HUES64 (cell line): ENCODE results near the gene PCDHB13.
"Not testable (repeated sequence)": the region's sequence is repeated elsewhere in the genome, so short reads cannot be mapped to it uniquely, and the experiment has no call there.

ENCODE experiments used
- H3K27ac ChIP-seq: 2 replicates; pipeline ENCODE4 v1.7.0; 2013; ENCODE audit warnings: low read depth, low read length, inconsistent platforms
- H3K27me3 ChIP-seq: 2 replicates; pipeline ENCODE4 v1.6.1; 2013; ENCODE audit warnings: mild to moderate bottlenecking, low read length; ENCODE audit not compliant: insufficient read depth
- H3K36me3 ChIP-seq: 2 replicates; pipeline ENCODE4 v1.6.1; 2013; ENCODE audit warnings: mild to moderate bottlenecking, low read length; ENCODE audit not compliant: insufficient read depth
- H3K4me1 ChIP-seq: 2 replicates; pipeline ENCODE4 v1.6.1; 2013; ENCODE audit warnings: mild to moderate bottlenecking, low read length, moderate library complexity; ENCODE audit not compliant: insufficient read depth
- H3K4me3 ChIP-seq: 2 replicates; pipeline ENCODE4 v1.5.1; 2013; ENCODE audit warnings: mild to moderate bottlenecking, low read length, moderate library complexity
- H3K9ac ChIP-seq: 2 replicates; pipeline ENCODE4 v1.6.1; 2013; ENCODE audit warnings: mild to moderate bottlenecking, low read depth, low read length
- H3K9me3 ChIP-seq: 2 replicates; pipeline ENCODE4 v1.6.1; 2013; ENCODE audit warnings: low read depth, low read length; ENCODE audit not compliant: insufficient read depth
- WGBS: fragments of 150-250, 120-280 bp; methylation state at CpG from one replicate; pipeline ENCODE4 v1.1.7; 2013; ENCODE audit warnings: missing lambda C conversion rate; 5-methylcytosine and 5-hydroxymethylcytosine counted together

Gene PCDHB13

GRCh38 chr5:141245250-141245717 lies 31.6 kb downstream of the PCDHB13 start, which contains the start of gene PCDHB15:
Gene PCDHB15 (plus strand): TSS chr5:141245395. CDS start chr5:141245579, 184 bp downstream.
- H3K9me3 ChIP-seq, result peaks cover 40% of the 10 kb centered on the region

GRCh38 chr5:141246971-141247370 lies 33.3 kb downstream of the PCDHB13 start:
- H3K27me3 ChIP-seq, H3K4me3 ChIP-seq, H3K9ac ChIP-seq, H3K36me3 ChIP-seq, H3K4me1 ChIP-seq, H3K27ac ChIP-seq: not testable (repeated sequence)
- WGBS, result 92% methylated on average over 22 of the region's 42 CpGs
- peaks cover 43% of the 10 kb centered on the region for H3K9me3 ChIP-seq

More at GRCh38 chr5:141245250-141245717, 31.6 kb downstream of the PCDHB13 start, which contains the start of gene PCDHB15:
- Histone ChIP-seq H3K4me1 (no peaks in the 10 kb centered on the region), H3K4me3 (peak within 1 kb of the TSS; percentile 61), H3K27me3 (no peaks in the 10 kb centered on the region), H3K9ac (peak within 1 kb of the TSS; percentile 61), H3K27ac (no peak within 1 kb of the TSS), H3K36me3 (peaks cover 3% of the 10 kb centered on the region; the same call in 1 of the 2 replicates)
- 85% methylated on average over 16 of the region's 16 CpGs for WGBS

GRCh38 chr5:141247434-141247833 lies 33.7 kb downstream of the PCDHB13 start:
- H3K4me1 ChIP-seq, H3K4me3 ChIP-seq, H3K36me3 ChIP-seq, H3K9ac ChIP-seq, H3K27ac ChIP-seq, H3K27me3 ChIP-seq: not testable (repeated sequence)
- WGBS, result 96% methylated on average over 34 of the region's 34 CpGs
- peaks cover 44% of the 10 kb centered on the region for H3K9me3 ChIP-seq

- Histone ChIP-seq H3K9me3 (peaks cover 65% of the 10 kb centered on the region), H3K36me3 (peaks cover 3% of the 10 kb centered on the region; the same call in 1 of the 2 replicates), H3K27me3 (no peaks in the 10 kb centered on the region), H3K4me1 (no peaks in the 10 kb centered on the region), H3K9ac (no peak overlapping the region), H3K27ac (no peak overlapping the region), H3K4me3 (no peak overlapping the region)
Observed at GRCh38 chr5:141250576-141250975, 36.9 kb downstream of the PCDHB13 start.

GRCh38 chr5:141258464-141258863 lies 44.7 kb downstream of the PCDHB13 start:
- Histone ChIP-seq H3K9me3 (peaks cover 87% of the 10 kb centered on the region), H3K27ac (no peak overlapping the region), H3K36me3 (no peaks in the 10 kb centered on the region), H3K27me3 (no peaks in the 10 kb centered on the region), H3K9ac (no peak overlapping the region), H3K4me3 (no peak overlapping the region; the same call in 1 of the 2 replicates), H3K4me1 (no peaks in the 10 kb centered on the region)

GRCh38 chr5:141258948-141259347 lies 45.2 kb downstream of the PCDHB13 start:
- Histone ChIP-seq H3K4me1 (no peaks in the 10 kb centered on the region), H3K9me3 (peaks cover 86% of the 10 kb centered on the region)

GRCh38 chr5:141260458-141261237 lies 46.9 kb downstream of the PCDHB13 start:
- H3K27ac ChIP-seq, result no peak overlapping the region
- no peaks in the 10 kb centered on the region for H3K36me3 ChIP-seq
- H3K4me3 ChIP-seq, result 0 out of 2 replicates have a peak overlapping the region, but pooled peaks have one; percentile 13
- H3K9ac ChIP-seq, result no peak overlapping the region
- 81% methylated on average over 4 of the region's 5 CpGs for WGBS
- H3K27me3 ChIP-seq, result no peaks in the 10 kb centered on the region
- no peaks in the 10 kb centered on the region for H3K4me1 ChIP-seq
- H3K9me3 ChIP-seq, result peaks cover 92% of the 10 kb centered on the region

More at GRCh38 chr5:141258948-141259347, 45.2 kb downstream of the PCDHB13 start:
- no peak overlapping the region for H3K9ac ChIP-seq
- H3K27me3 ChIP-seq, result no peaks in the 10 kb centered on the region
- no peak overlapping the region for H3K4me3 ChIP-seq
- H3K36me3 ChIP-seq, result no peaks in the 10 kb centered on the region
- no peak overlapping the region for H3K27ac ChIP-seq

GRCh38 chr5:141261238-141261546 lies 47.5 kb downstream of the PCDHB13 start:
- no CpG with 5 or more reads among the region's 1 CpG for WGBS
- Histone ChIP-seq H3K9ac (no peak overlapping the region), H3K4me1 (no peaks in the 10 kb centered on the region), H3K36me3 (no peaks in the 10 kb centered on the region), H3K9me3 (peaks cover 92% of the 10 kb centered on the region), H3K4me3 (no peak overlapping the region), H3K27ac (no peak overlapping the region), H3K27me3 (no peaks in the 10 kb centered on the region)
